Stimulated activated CD8-positive, alpha-beta memory T cell treated with anti-CD3 and anti-CD28 coated beads, Interleukin-7, amount 100 ng/mL, for 4 hours (primary cell): ENCODE results near the gene FBXO41.

Experiments
- DNase-seq, 2 donors: peaks; one replicate each; pipeline ENCODE4 v3.0.0-alpha.2; 2020; ENCODE audit warnings: low read depth in 2 of 2

The FBXO41 gene

GRCh38 chr2:73260338-73260984 lies 23.8 kb downstream of the FBXO41 start:
- DNase-seq = no peak

- no peak for DNase-seq
These were observed 24.5 kb downstream of the FBXO41 start for GRCh38 chr2:73259704-73260337.

GRCh38 chr2:73259276-73259675 lies 25.0 kb downstream of the FBXO41 start:
- no peak for DNase-seq

GRCh38 chr2:73258913-73259215 lies 25.4 kb downstream of the FBXO41 start:
- no peak for DNase-seq

GRCh38 chr2:73258186-73258912 lies 25.9 kb downstream of the FBXO41 start:
- no peak for DNase-seq

GRCh38 chr2:73257425-73258125 lies 26.7 kb downstream of the FBXO41 start:
- DNase-seq = no peak

- DNase-seq = no peak
These were observed 27.3 kb downstream of the FBXO41 start for GRCh38 chr2:73257021-73257420.

- DNase-seq = no peak
These were observed 27.7 kb downstream of the FBXO41 start for GRCh38 chr2:73256618-73256922.

- no peak for DNase-seq
These were observed 28.2 kb downstream of the FBXO41 start for GRCh38 chr2:73255907-73256617.

- no peak for DNase-seq
These were observed 29.2 kb downstream of the FBXO41 start for GRCh38 chr2:73255007-73255644.

- DNase-seq = no peak
These were observed 29.8 kb downstream of the FBXO41 start for GRCh38 chr2:73254343-73255006.

- DNase-seq = no peak
These were observed 30.4 kb downstream of the FBXO41 start for GRCh38 chr2:73253901-73254300.

- no peak for DNase-seq
These were observed 30.9 kb downstream of the FBXO41 start for GRCh38 chr2:73253400-73253799.

GRCh38 chr2:73252238-73253027 lies 31.8 kb downstream of the FBXO41 start:
- DNase-seq = no peak

GRCh38 chr2:73250872-73251846 lies 33.1 kb downstream of the FBXO41 start:
- DNase-seq = no peak

- no peak for DNase-seq
These were observed 34.6 kb downstream of the FBXO41 start for GRCh38 chr2:73249636-73250035.

- DNase-seq = no peak
These were observed 37.4 kb downstream of the FBXO41 start for GRCh38 chr2:73246850-73247249.

GRCh38 chr2:73244580-73244979 lies 39.7 kb downstream of the FBXO41 start:
- DNase-seq = no peak
